ENCODE measurements around the gene MAP1B. TPM values are rescaled to one million over a fixed set of nuclear protein-coding genes. Genes with fewer than 3 reads are reported as not detected.

The MAP1B gene
- total RNA-seq, 2 donors from 2014 or later: 0.04 to 0.11 TPM

DNA sequence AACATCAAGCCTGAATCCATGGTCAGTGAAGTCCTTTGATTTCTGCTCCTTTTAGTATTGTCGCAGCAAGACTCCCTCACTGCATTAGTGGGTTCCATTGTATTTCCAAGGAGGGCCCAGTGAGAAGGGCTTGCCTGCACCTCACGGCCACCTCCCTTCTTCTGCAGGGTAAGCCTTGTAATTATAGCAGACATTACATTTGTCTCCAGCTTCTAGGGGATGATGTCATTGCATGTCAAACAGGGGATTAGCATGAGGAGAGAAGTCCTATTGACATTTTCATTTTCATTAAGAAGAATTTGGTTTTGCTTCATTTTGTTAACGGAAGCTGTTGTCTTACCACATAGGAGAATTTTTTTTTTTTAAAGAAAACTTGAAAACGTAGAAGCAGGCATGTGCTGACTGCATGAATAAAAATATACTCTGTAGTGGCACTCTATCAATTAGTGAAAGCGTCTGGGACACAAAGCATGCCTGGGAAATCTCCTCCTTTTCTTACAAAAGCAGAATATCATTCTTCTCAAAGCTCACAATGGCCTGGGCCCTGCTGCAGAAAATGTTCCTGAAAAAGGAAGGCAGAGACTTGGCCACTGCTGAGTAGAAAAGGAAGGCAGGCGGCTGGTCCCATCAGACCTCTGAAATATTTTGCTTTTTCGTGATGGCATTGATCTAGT is 27.1 kb downstream of the MAP1B start:
- no peak overlapping the region for H3K4me3 Mint-ChIP-seq
- H3K36me3 Mint-ChIP-seq (ENCODE audit: low read depth): peaks cover 5% of the 10 kb centered on the region
- peaks cover 9% of the 10 kb centered on the region for H3K4me1 Mint-ChIP-seq
- H3K27me3 Mint-ChIP-seq: peaks cover 29% of the 10 kb centered on the region
- H3K9me3 Mint-ChIP-seq: no peaks in the 10 kb centered on the region
- ATAC-seq (replicated peaks): no peak
- no peak overlapping the region for H3K27ac Mint-ChIP-seq

DNA sequence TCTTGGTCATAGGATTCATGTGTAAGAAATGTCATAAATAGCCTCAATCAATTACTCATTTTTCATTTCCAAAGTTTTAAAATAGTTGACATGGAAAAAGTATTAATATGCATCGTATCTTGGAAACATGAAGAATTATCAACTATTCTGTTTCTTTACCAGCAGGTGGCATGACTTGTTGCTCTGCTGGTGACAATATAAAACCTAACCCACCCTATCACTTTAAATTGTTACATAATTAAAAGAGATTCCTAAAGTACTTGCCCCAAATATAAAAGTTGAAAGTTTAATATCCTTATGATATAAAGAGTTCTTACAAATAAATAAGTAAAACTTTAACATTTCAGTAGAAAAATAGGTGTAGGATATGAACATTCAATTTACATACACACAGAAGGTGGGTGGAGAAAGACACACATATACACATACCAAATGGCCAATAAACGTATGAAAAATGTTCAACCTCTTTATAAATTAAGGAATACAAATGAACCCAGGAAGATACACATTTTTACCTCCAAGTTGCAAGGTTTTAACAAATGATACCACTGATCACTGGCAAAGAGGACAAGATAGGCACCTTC is 30.6 kb downstream of the MAP1B start:
- ATAC-seq (replicated peaks): no peak
- Mint-ChIP-seq H3K4me3 (no peak overlapping the region), H3K27me3 (peaks cover 33% of the 10 kb centered on the region), H3K36me3 (ENCODE audit: low read depth) (peaks cover 5% of the 10 kb centered on the region), H3K4me1 (peaks cover 10% of the 10 kb centered on the region), H3K9me3 (no peaks in the 10 kb centered on the region), H3K27ac (no peak overlapping the region)

DNA sequence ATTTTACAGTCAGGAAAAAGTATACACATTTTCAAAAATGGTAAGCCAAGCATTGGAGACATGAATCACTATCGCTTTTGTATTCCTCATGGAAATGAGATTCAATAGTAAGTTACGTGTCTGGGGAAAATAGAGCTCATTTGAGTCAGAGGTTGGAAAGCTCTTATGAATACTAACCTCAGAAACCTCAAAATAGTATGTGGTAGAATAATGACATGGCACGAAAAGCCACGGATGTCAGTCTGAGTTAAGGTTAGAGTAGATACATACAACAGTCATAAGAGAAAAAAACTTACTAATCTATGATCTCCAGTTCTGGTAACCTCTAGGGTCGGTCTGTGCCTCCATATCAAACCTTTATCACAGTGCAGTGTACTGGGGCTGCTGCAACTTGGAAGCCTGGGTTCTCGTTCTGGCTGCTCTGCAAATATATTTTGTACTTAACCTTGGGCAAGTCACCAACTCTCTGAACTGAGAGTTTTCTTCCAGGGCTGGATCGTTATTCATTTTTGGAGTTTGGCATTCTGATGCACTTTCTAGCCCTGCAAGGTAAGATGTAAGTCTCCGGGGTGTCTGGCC is 31.8 kb downstream of the MAP1B start:
- H3K27ac Mint-ChIP-seq: peak overlapping the region; percentile 73
- peaks cover 10% of the 10 kb centered on the region for H3K4me1 Mint-ChIP-seq
- H3K9me3 Mint-ChIP-seq: no peaks in the 10 kb centered on the region
- peaks cover 35% of the 10 kb centered on the region for H3K27me3 Mint-ChIP-seq
- H3K36me3 Mint-ChIP-seq (ENCODE audit: low read depth): peaks cover 5% of the 10 kb centered on the region
- H3K4me3 Mint-ChIP-seq: peak overlapping the region; percentile 13
- peak; percentile 97 for ATAC-seq (replicated peaks)

DNA sequence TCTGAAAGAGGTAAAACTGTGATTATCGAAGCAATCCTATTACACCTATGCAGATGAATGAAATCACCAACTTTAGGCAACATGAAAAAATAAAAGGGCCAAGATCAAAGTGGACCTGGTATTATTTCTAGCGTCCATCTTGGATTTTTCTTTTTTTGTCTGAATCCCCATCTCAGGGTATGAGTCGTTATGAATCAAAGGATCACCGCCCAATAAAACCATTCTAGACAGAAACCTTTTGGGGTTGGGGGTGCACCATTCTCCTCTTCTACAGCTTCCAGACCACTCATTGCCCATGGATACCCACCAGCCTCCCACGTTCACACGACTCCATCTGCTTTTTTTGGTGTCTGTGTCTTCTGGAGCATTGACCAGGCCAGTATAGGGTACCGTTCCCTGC is 33.4 kb downstream of the MAP1B start:
- Mint-ChIP-seq H3K4me3 (no peak overlapping the region), H3K27ac (no peak overlapping the region), H3K4me1 (peaks cover 10% of the 10 kb centered on the region), H3K36me3 (ENCODE audit: low read depth) (peaks cover 5% of the 10 kb centered on the region), H3K27me3 (peaks cover 41% of the 10 kb centered on the region), H3K9me3 (no peaks in the 10 kb centered on the region)
- ATAC-seq (replicated peaks): no peak

DNA sequence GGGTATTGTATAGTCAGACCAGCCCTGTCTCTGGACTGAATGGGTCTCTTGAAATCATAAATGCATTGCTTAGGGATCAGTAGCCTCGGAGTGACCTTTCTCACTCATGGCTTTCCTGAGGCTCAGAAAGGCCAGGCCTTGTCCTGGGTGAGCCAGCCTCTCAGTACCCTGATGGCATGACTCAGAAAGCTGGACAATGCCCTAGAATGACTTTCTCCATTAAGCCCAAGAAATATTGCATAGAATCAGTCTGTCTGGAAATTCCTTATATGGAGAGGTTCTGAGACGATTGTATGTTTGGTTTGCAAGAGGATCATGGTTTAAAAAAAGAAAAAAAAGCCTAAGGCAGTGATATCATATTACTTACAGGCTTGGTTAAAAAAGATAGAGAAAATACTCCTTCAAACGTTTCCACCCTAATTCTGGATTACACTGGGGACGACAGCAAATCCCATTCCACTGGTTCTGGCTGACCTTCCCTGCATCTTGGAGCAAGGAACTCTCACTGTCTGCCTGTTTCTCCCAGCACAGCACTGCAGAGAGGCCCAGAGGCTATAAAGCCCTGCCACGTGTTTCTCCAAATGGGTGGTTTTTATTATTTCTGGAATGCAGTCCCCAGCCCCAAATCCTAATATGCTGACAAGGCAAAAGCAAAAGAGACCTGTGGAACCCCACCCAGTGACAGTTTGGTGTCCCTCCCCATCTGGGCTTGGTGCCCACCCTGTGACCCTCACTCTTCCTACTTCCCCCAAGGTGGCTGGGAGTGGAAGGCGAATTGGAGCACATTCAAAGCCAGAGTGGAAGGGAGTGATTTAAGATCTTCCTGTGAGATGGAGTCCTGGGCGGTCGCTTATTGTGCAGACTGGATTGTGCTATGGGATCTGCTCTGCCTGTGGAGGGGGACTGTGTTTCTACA is 34.4 kb downstream of the MAP1B start:
- H3K4me1 Mint-ChIP-seq: peaks cover 10% of the 10 kb centered on the region
- H3K4me3 Mint-ChIP-seq: no peak overlapping the region
- peaks cover 5% of the 10 kb centered on the region for H3K36me3 Mint-ChIP-seq (ENCODE audit: low read depth)
- H3K27ac Mint-ChIP-seq: no peak overlapping the region
- no peaks in the 10 kb centered on the region for H3K9me3 Mint-ChIP-seq
- peaks cover 37% of the 10 kb centered on the region for H3K27me3 Mint-ChIP-seq
- ATAC-seq (replicated peaks): no peak

DNA sequence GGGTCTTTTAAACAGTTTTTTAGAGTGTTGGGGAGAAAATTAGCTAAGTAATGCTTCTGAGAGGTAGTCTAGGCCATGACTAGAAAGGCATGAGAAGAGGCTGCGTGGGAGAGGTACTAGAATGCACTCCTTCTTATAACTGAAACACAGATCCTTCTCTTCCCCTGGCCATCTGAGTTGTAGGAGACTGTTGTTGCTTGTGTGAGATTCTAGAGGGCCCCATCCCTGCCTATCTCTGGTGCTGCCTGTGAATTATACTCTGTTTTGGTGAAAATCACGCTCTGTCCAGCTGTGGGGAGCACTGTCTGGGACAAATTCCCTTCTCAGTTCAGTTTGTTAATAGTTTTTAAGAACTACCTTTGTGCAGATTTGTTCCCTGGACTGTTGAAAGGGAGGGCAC is 37.5 kb downstream of the MAP1B start:
- ATAC-seq (replicated peaks): no peak
- Mint-ChIP-seq H3K9me3 (no peaks in the 10 kb centered on the region), H3K4me3 (no peak overlapping the region), H3K36me3 (ENCODE audit: low read depth) (no peaks in the 10 kb centered on the region), H3K4me1 (no peaks in the 10 kb centered on the region), H3K27ac (no peak overlapping the region), H3K27me3 (peaks cover 44% of the 10 kb centered on the region)

DNA sequence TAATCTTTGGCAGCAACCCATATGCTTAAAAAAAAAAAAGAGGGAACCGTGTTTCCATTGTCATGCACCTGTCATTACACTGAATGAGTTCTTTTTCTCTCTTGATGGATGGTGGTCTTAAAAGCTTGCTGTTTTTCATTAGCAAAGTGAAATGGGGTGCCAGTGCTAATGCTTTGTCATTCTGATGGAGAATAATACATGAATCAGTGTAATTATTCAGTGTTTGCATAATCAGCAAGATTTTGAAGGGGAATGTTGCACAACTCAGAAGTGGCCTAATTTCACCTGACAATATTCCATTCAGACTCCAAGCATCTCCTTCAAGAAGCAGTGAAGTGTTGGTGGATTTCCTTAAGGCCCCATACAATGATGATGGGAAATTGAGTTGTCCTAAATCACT is 38.1 kb downstream of the MAP1B start:
- Mint-ChIP-seq H3K36me3 (ENCODE audit: low read depth) (no peaks in the 10 kb centered on the region), H3K27ac (no peak overlapping the region), H3K4me1 (no peaks in the 10 kb centered on the region), H3K27me3 (peaks cover 42% of the 10 kb centered on the region), H3K4me3 (no peak overlapping the region), H3K9me3 (no peaks in the 10 kb centered on the region)
- no peak for ATAC-seq (replicated peaks)

DNA sequence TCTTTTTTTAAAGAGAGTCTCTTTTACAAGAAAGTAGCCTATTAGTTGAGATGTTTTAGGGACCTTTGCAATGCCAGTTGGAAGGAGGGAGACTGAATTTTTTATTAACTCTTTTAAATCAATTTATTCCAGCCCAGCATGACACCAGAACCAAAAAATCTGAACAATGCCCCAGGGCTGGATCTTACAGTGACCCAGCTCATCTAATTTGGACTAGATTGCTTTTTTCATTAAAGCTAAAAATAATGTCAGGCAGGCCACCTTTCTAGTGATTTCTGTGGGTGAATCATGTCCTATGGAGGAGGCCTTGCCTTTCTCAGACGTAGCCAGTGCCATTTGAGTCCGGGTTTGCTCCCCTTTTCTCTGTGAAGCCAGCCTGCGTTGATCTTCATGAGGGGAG is 38.8 kb downstream of the MAP1B start:
- no peaks in the 10 kb centered on the region for H3K36me3 Mint-ChIP-seq (ENCODE audit: low read depth)
- no peaks in the 10 kb centered on the region for H3K9me3 Mint-ChIP-seq
- no peak for ATAC-seq (replicated peaks)
- no peak overlapping the region for H3K27ac Mint-ChIP-seq
- H3K27me3 Mint-ChIP-seq: peaks cover 35% of the 10 kb centered on the region
- H3K4me1 Mint-ChIP-seq: no peaks in the 10 kb centered on the region
- H3K4me3 Mint-ChIP-seq: no peak overlapping the region

DNA sequence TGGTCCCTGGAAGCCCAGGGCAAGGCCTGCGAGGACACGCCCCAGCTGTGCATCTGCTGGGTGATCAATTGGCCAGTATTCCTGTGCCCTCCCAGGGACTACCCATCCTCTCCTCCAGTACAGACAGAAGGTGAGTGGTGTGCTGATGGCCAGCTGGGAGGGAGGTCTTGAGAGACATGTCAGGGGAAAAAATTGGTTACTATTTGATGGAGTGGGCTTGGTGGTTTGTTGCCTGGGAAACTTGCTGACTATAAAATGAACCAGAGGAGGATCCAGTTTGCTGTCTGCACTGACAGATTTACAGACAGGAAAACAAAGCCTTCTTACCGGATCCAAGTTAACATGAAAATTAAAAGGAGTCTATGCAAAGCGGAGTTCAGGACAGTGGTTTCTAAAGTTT is 40.3 kb downstream of the MAP1B start:
- Mint-ChIP-seq H3K36me3 (ENCODE audit: low read depth) (no peaks in the 10 kb centered on the region), H3K9me3 (no peaks in the 10 kb centered on the region), H3K27me3 (peaks cover 24% of the 10 kb centered on the region)

DNA sequence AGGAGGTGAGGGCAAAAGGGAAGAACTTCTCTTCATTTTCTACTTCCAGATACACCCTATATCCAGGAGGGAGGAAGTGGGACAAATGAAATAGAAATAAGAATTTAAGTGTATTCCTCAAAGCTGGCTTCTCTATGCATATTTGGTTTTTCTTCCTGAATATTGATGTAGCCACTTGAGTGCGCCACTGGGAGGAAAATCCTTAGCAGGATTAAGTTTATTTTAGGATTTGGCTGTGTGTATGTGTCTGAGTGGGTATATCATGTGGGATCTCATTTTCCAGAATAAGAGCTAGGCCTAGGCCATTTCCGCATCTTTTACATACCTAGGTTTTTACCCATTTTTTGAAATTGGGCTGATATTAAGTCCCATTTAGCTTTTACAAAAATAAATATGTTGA is 42.5 kb downstream of the MAP1B start:
- Mint-ChIP-seq H3K36me3 (ENCODE audit: low read depth) (no peaks in the 10 kb centered on the region), H3K9me3 (no peaks in the 10 kb centered on the region), H3K27ac (no peak overlapping the region), H3K27me3 (peaks cover 21% of the 10 kb centered on the region), H3K4me1 (no peaks in the 10 kb centered on the region), H3K4me3 (no peak overlapping the region)
- no peak for ATAC-seq (replicated peaks)

More for the DNA sequence above, 40.3 kb downstream of the MAP1B start:
- no peak overlapping the region for H3K27ac Mint-ChIP-seq
- H3K4me1 Mint-ChIP-seq: no peaks in the 10 kb centered on the region
- no peak for ATAC-seq (replicated peaks)
- no peak overlapping the region for H3K4me3 Mint-ChIP-seq

DNA sequence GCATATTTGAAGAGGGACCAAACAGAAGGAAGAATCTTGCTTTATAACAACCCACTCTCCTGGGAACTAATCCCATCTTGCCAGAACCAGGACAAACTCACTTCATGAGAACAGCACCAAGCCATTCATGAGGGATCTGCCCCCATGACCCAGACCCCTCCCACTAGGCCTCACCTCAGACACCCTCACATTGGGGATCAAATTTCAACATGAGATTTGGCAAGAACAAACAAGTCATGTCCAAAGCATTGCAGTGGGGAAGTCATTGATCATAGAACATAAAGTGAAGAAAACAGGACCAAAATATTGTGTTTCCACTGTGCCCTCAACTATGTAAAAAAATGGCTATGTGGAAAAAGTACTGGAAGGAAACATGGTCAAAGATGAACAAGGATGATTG is 43.9 kb downstream of the MAP1B start:
- peaks cover 15% of the 10 kb centered on the region for H3K27me3 Mint-ChIP-seq
- H3K36me3 Mint-ChIP-seq (ENCODE audit: low read depth): no peaks in the 10 kb centered on the region
- H3K4me1 Mint-ChIP-seq: no peaks in the 10 kb centered on the region
- no peaks in the 10 kb centered on the region for H3K9me3 Mint-ChIP-seq
- ATAC-seq (replicated peaks): no peak
- H3K27ac Mint-ChIP-seq: no peak overlapping the region
- H3K4me3 Mint-ChIP-seq: no peak overlapping the region

DNA sequence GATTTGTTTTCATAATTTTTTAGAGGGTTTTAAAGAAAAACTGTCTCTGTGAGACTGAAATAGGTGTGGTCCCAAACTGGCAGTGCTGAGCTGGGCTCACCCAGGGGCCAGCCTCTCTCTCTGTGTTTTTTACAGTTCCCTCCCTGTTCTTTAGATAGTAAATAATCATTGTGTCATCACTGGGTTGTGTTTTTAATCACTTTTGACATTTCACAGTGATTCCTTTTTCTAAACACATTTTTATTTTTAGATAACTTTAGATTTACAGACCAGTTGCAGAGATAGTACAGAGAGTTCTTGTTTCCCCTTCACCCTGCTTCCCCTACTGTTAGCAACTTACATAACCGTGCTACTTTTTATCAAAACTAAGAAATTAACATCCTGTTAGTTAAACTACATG is 44.4 kb downstream of the MAP1B start:
- Mint-ChIP-seq H3K27me3 (peaks cover 16% of the 10 kb centered on the region), H3K27ac (no peak overlapping the region), H3K36me3 (ENCODE audit: low read depth) (no peaks in the 10 kb centered on the region), H3K4me1 (no peaks in the 10 kb centered on the region), H3K9me3 (no peaks in the 10 kb centered on the region), H3K4me3 (no peak overlapping the region)
- peak; percentile 26 for ATAC-seq (replicated peaks)

DNA sequence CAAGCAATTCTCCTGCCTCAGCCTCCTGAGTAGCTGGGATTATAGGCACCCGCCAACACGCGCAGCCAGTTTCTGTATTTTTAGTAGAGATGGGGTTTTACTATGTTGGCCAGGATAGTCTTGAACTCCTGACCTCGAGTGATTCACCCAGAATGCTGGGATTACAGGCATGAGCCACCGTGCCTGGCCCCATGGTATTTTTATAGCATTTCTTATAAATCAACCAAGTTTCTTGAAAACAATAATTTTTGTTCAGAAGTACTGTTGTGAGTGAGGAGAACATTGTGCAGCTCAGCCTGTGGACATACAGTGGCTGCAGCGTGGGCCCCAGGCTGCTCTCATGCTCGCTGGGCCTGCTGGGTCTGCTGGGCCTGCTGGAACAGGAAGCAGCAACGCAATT is 45.3 kb downstream of the MAP1B start:
- no peak for ATAC-seq (replicated peaks)
- Mint-ChIP-seq H3K27ac (no peak overlapping the region), H3K27me3 (peaks cover 16% of the 10 kb centered on the region), H3K4me3 (no peak overlapping the region), H3K9me3 (no peaks in the 10 kb centered on the region), H3K4me1 (no peaks in the 10 kb centered on the region), H3K36me3 (ENCODE audit: low read depth) (no peaks in the 10 kb centered on the region)

DNA sequence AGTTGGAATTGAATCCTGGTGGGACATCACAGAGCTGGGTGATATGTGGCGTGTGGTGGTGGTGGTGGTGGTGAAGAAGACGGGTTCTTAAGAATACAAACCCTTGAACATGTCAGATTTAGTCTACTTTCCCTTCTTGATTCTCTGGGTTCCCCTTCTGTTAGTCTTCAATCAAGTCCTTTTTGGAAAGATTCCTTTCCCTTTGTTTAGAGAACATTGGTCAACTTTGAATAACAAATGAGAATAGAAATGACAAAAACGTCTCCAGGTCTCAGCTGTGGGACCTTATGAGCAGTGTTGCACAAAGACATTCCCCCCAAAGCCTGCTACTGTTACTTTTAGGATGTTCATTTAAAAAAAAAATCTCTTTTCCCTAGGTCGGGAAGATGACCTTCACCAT is 46.3 kb downstream of the MAP1B start:
- no peak for ATAC-seq (replicated peaks)
- Mint-ChIP-seq H3K4me3 (no peak overlapping the region), H3K36me3 (ENCODE audit: low read depth) (no peaks in the 10 kb centered on the region), H3K27ac (no peak overlapping the region), H3K4me1 (no peaks in the 10 kb centered on the region), H3K27me3 (peaks cover 20% of the 10 kb centered on the region), H3K9me3 (no peaks in the 10 kb centered on the region)
